Glomerular visceral epithelial cell (primary cell): ENCODE data around the gene SH3BP5.

Experiments
- DNase-seq: peaks from one replicate; pipeline ENCODE4 v3.0.0-alpha.2; 2016; ENCODE audit errors: extremely low spot score

SH3BP5 gene

GRCh38 chr3:15253023-15253697 lies 79.2 kb downstream of the SH3BP5 start:
- no peak for DNase-seq

- DNase-seq: no peak
These were observed 86.2 kb downstream of the SH3BP5 start for GRCh38 chr3:15246186-15246585.

GRCh38 chr3:15243822-15244482 lies 88.4 kb downstream of the SH3BP5 start:
- no peak for DNase-seq

GRCh38 chr3:15241341-15241740 lies 91.0 kb downstream of the SH3BP5 start:
- peak; percentile 16 for DNase-seq

GRCh38 chr3:15229262-15229661 lies 103.1 kb downstream of the SH3BP5 start:
- no peak for DNase-seq

- no peak for DNase-seq
These were observed 104.2 kb downstream of the SH3BP5 start for GRCh38 chr3:15228147-15228546.

GRCh38 chr3:15223685-15224572 lies 108.5 kb downstream of the SH3BP5 start:
- no peak for DNase-seq

- DNase-seq: no peak
These were observed 110.7 kb downstream of the SH3BP5 start for GRCh38 chr3:15221574-15222217.

GRCh38 chr3:15220661-15221060 lies 111.7 kb downstream of the SH3BP5 start:
- no peak for DNase-seq

- DNase-seq: no peak
These were observed 112.3 kb downstream of the SH3BP5 start for GRCh38 chr3:15220056-15220455.

- DNase-seq: no peak
These were observed 113.7 kb downstream of the SH3BP5 start for GRCh38 chr3:15218689-15219088.

- no peak for DNase-seq
These were observed 114.5 kb downstream of the SH3BP5 start for GRCh38 chr3:15217841-15218267.

- no peak for DNase-seq
These were observed 115.2 kb downstream of the SH3BP5 start for GRCh38 chr3:15217011-15217671.

- DNase-seq: no peak
These were observed 115.9 kb downstream of the SH3BP5 start for GRCh38 chr3:15216501-15216900.

- no peak for DNase-seq
These were observed 116.4 kb downstream of the SH3BP5 start for GRCh38 chr3:15215996-15216395.

GRCh38 chr3:15214758-15215157 lies 117.6 kb downstream of the SH3BP5 start:
- no peak for DNase-seq

- no peak for DNase-seq
These were observed 120.4 kb downstream of the SH3BP5 start for GRCh38 chr3:15211937-15212336.

- no peak for DNase-seq
These were observed 124.4 kb downstream of the SH3BP5 start for GRCh38 chr3:15207836-15208504.

- peak; percentile 32 for DNase-seq
These were observed 125.5 kb downstream of the SH3BP5 start for GRCh38 chr3:15206662-15207576.
